ENCODE data around the gene ARFIP2. TPM values are rescaled to one million over a fixed set of nuclear protein-coding genes. Genes with fewer than 3 reads are reported as not detected.

Gene ARFIP2
- total RNA-seq, 3 donors from 2014 or later = 40.0 to 129 (median 121) TPM

GRCh38 chr11:6483015-6483414 is 1.9 kb upstream of the ARFIP2 start:
- Histone ChIP-seq H3K4me3 (no peak overlapping the region), H3K36me3 (no peaks in the 10 kb centered on the region), H3K27me3 (no peaks in the 10 kb centered on the region), H3K27ac (peak overlapping the region in 1 of 2 donors; percentile 97), H3K4me1 (peaks cover 0 to 9% of the 10 kb centered on the region in 2 donors), H3K9me3 (no peaks in the 10 kb centered on the region)
- DNase-seq (ENCODE audit: low spot score in 2 of 2) = no peak
- TF ChIP-seq POLR2A (IDR thresholded peaks at IDR 0.05) (no peak), POLR2AphosphoS5 (IDR thresholded peaks at IDR 0.05) (no peak), CTCF (IDR thresholded peaks at IDR 0.05) (no peak)
- intact Hi-C loops (cut with DNase I; ENCODE audit: low total_unique reads) = no loop called here

GRCh38 chr11:6482441-6482840 is 1.3 kb upstream of the ARFIP2 start:
- peaks cover 0 to 9% of the 10 kb centered on the region in 2 donors for H3K4me1 ChIP-seq
- peak overlapping the region; percentile 95 to 97 for H3K27ac ChIP-seq
- TF ChIP-seq POLR2A (IDR thresholded peaks at IDR 0.05) = no peak
- no peak for TF ChIP-seq POLR2AphosphoS5 (IDR thresholded peaks at IDR 0.05)
- no peak for TF ChIP-seq CTCF (IDR thresholded peaks at IDR 0.05)
- H3K27me3 ChIP-seq = no peaks in the 10 kb centered on the region
- intact Hi-C loops (cut with DNase I; ENCODE audit: low total_unique reads) = no loop called here
- H3K36me3 ChIP-seq = no peaks in the 10 kb centered on the region
- no peaks in the 10 kb centered on the region for H3K9me3 ChIP-seq
- no peak for DNase-seq (ENCODE audit: low spot score in 2 of 2)
- peak overlapping the region in 2 of 3 donors; percentile 81 for H3K4me3 ChIP-seq

GRCh38 chr11:6481924-6482275 is 769 bp upstream of the ARFIP2 start:
- H3K36me3 ChIP-seq = no peaks in the 10 kb centered on the region

GRCh38 chr11:6480299-6480914 is 724 bp downstream of the ARFIP2 start:
- DNase-seq (ENCODE audit: low spot score in 2 of 2) = no peak

More at GRCh38 chr11:6481924-6482275, 769 bp upstream of the ARFIP2 start:
- intact Hi-C loops (cut with DNase I; ENCODE audit: low total_unique reads) = no loop called here
- DNase-seq (ENCODE audit: low spot score in 2 of 2) = no peak
- H3K4me1 ChIP-seq = peaks cover 0 to 9% of the 10 kb centered on the region in 2 donors
- TF ChIP-seq CTCF (IDR thresholded peaks at IDR 0.05) = no peak
- no peaks in the 10 kb centered on the region for H3K27me3 ChIP-seq
- peak overlapping the region; percentile 73 to 81 (median 81) for H3K4me3 ChIP-seq
- peak overlapping the region; percentile 95 to 97 for H3K27ac ChIP-seq
- H3K9me3 ChIP-seq = no peaks in the 10 kb centered on the region

More at GRCh38 chr11:6480299-6480914, 724 bp downstream of the ARFIP2 start:
- intact Hi-C loops (cut with DNase I; ENCODE audit: low total_unique reads) = no loop called here
- Histone ChIP-seq H3K4me3 (peak overlapping the region; percentile 73 to 81 (median 81)), H3K9me3 (no peaks in the 10 kb centered on the region), H3K36me3 (no peaks in the 10 kb centered on the region), H3K27ac (peak overlapping the region; percentile 95 to 97), H3K4me1 (peaks cover 0 to 9% of the 10 kb centered on the region in 2 donors), H3K27me3 (no peaks in the 10 kb centered on the region)
- TF ChIP-seq POLR2AphosphoS5 (IDR thresholded peaks at IDR 0.05) (no peak), CTCF (IDR thresholded peaks at IDR 0.05) (no peak), POLR2A (IDR thresholded peaks at IDR 0.05) (no peak)

Data from breast epithelium (tissue), 4 donors.